Cardiac ventricle fibroblast (primary cell): ENCODE data around the gene ZNF268. TPM values are rescaled to one million over a fixed set of nuclear protein-coding genes. Genes with fewer than 3 reads are reported as not detected.

Experiments
- total RNA-seq: library from RNA; depleted of rRNA; stranded (reverse); fragments of >200 nt; gene quantifications from 2 replicates; pipeline ENCODE4 v1.2.3, GENCODE V29; 2015

The ZNF268 gene
- total RNA-seq, result 13.8 and 24.8 TPM in 2 replicates

DNA sequence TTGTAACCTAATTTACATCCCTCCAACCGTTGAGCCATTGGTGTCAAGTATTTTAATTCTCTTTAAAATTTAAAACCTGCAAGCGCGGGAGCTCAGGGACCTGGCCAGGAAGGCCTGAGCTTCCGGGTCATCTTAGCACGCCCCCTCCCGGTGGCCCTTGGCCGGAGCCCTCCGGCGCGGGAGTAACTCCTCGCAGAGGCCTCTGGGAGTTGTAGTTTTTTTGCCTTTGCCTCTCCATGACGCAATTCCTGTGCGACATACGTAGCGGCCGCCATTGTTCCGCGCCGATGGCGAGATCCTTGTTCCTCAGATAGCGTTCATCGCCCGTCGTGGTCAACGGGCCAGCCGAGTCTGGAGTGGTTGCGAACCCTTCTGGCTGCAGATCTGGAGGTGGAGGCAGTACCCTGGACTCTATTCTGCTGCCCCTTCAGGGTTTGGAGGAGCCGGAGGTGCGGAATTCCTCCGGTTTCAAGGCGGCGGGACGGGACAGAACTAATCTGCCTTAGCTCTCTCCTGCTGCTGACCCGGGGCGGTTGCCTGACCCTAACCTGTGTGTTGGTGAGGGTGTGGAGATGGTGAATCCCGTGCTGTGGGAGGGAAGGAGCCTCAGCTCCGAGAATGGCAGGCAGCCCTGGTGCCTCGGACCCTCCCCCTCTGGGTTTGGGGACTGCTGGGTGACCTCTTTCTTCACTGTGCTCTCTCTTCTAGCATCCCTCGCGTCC lies at the start of gene ZNF268:
Gene ZNF268, plus strand, starts transcription at position 258 of the 722 bp plus-strand sequence. CDS start 503 bp downstream, outside the sequence.

DNA sequence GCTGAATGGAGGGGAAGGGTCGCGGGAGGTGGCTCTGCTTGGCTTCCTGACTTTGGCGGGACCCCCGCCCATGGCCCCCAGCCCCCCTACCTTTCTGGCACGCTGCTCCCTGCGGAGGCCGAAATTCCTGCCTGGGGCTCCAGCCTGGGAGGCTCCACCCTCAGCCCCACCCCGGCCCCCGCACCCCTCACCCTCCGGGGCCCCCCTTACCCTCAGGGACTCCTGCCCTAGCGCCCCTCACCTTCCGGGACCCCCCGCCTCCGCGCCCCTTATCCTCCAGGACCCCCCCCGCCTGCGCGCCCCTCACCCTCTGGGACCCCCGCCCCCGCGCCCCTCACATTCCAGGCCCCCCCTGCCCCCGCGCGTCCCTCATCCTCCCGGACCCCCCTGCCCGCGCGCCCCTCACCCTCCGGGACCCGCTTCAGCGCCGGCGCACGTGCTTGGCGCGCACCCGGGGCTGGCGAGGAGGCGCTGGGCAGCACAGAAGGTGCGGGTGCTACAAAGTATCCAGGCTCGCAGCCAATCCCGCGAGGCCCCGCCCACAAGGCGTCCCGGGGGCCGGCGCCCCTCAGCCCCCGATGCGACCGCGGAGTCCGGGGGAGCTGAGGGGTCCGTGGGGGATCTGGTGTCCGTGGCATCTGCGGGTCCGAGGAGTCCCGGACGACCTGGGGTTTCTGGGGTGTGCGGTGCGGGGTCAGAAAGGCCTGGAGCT lies 54.3 kb downstream of the ZNF268 start, which contains the start of gene ANHX:
Gene ANHX, minus strand, starts transcription at position 477 of the 712 bp plus-strand sequence. CDS start 1,521 bp downstream, outside the sequence.

Other genes with a start within 250 kb of the ZNF268 start
- gene ZNF605, start 225.2 kb upstream of the ZNF268 start, total RNA-seq, result 6.9 and 14.0 TPM in 2 replicates
- 5.8 and 9.6 TPM in 2 replicates for gene ZNF26, start 195.1 kb upstream of the ZNF268 start, total RNA-seq
- gene ZNF84, start 144.0 kb upstream of the ZNF268 start, total RNA-seq, result 11.6 and 14.4 TPM in 2 replicates
- 12.8 and 15.9 TPM in 2 replicates for gene ZNF140, start 100.6 kb upstream of the ZNF268 start, total RNA-seq
- gene ZNF891, start 51.2 kb upstream of the ZNF268 start, total RNA-seq, result 1.00 and 1.2 TPM in 2 replicates
- 8.0 and 9.4 TPM in 2 replicates for gene ZNF10, start 50.9 kb upstream of the ZNF268 start, total RNA-seq
- not detected in 2 replicates for gene ANHX, start 54.4 kb downstream of the ZNF268 start, total RNA-seq